Trophoblast cell (in vitro differentiated cells and primary cell): ENCODE measurements around the gene MOXD1.
A peak's percentile ranks its signal among the peaks of the same experiment; 100 is the strongest.

Experiments
- DNase-seq, 2 donors: peaks; one replicate each; pipeline ENCODE4 v3.0.0-alpha.2; 2016
- H2AFZ ChIP-seq: 2 replicates; pipeline ENCODE4 v1.6.1; 2013; ENCODE audit warnings: low read length, moderate library complexity, mild to moderate bottlenecking; ENCODE audit not compliant: insufficient read depth, poor library complexity
- H2AK5ac ChIP-seq: 2 replicates; pipeline ENCODE4 v1.6.1; 2013; ENCODE audit warnings: mild to moderate bottlenecking, low read length
- H2BK120ac ChIP-seq: 2 replicates; pipeline ENCODE4 v1.6.1; 2013; ENCODE audit warnings: low read length, mild to moderate bottlenecking, moderate library complexity; ENCODE audit not compliant: insufficient read depth, poor library complexity
- H2BK12ac ChIP-seq: 2 replicates; pipeline ENCODE4 v1.6.1; 2013; ENCODE audit warnings: mild to moderate bottlenecking, low read length, moderate library complexity
- H2BK5ac ChIP-seq: 2 replicates; pipeline ENCODE4 v1.6.1; 2013; ENCODE audit warnings: low read length, low read depth, moderate library complexity, mild to moderate bottlenecking; ENCODE audit not compliant: poor library complexity
- H3K14ac ChIP-seq: 2 replicates; pipeline ENCODE4 v1.6.1; 2013; ENCODE audit warnings: mild to moderate bottlenecking, low read length
- H3K18ac ChIP-seq: 2 replicates; pipeline ENCODE4 v1.6.1; 2013; ENCODE audit warnings: mild to moderate bottlenecking, low read length
- H3K23ac ChIP-seq: 2 replicates; pipeline ENCODE4 v1.6.1; 2013; ENCODE audit warnings: low read length
- H3K27ac ChIP-seq: 2 replicates; pipeline ENCODE4 v1.5.1; 2013; ENCODE audit warnings: low read depth, mild to moderate bottlenecking, inconsistent platforms, low read length, moderate library complexity
- H3K27me3 ChIP-seq: 2 replicates; pipeline ENCODE4 v1.6.1; 2013; ENCODE audit warnings: inconsistent platforms, mild to moderate bottlenecking, low read length, moderate library complexity; ENCODE audit not compliant: insufficient read depth
- H3K36me3 ChIP-seq, 2 experiments: 1 replicate in 1 of 2; 2 replicates in 1 of 2; pipeline ENCODE4 v1.6.1; 2013; ENCODE audit warnings: low read length in 2 of 2, mild to moderate bottlenecking in 2 of 2, moderate library complexity in 1 of 2; ENCODE audit not compliant: insufficient read depth in 2 of 2, control insufficient read depth in 1 of 2
- H3K4ac ChIP-seq: 2 replicates; pipeline ENCODE4 v1.6.1; 2013; ENCODE audit warnings: low read depth, mild to moderate bottlenecking, low read length, moderate library complexity
- H3K4me1 ChIP-seq, 2 experiments: 1 replicate in 1 of 2; 2 replicates in 1 of 2; pipeline ENCODE4 v1.6.1; 2013; ENCODE audit warnings: low read length in 2 of 2, mild to moderate bottlenecking in 2 of 2, moderate library complexity in 1 of 2; ENCODE audit not compliant: insufficient read depth in 2 of 2, control insufficient read depth in 1 of 2
- H3K4me2 ChIP-seq: 2 replicates; pipeline ENCODE4 v1.6.1; 2013; ENCODE audit warnings: inconsistent platforms, mild to moderate bottlenecking, low read length, moderate library complexity
- H3K4me3 ChIP-seq: 2 replicates; pipeline ENCODE4 v1.5.1; 2013; ENCODE audit warnings: mild to moderate bottlenecking, low read depth, low read length, inconsistent platforms
- H3K79me1 ChIP-seq: one replicate; pipeline ENCODE4 v1.6.1; 2013; ENCODE audit warnings: low read length
- H3K79me2 ChIP-seq: 2 replicates; pipeline ENCODE4 v1.6.1; 2013; ENCODE audit warnings: low read length, mild to moderate bottlenecking; ENCODE audit not compliant: control insufficient read depth, insufficient read depth, poor library complexity
- H3K9ac ChIP-seq: 2 replicates; pipeline ENCODE4 v1.6.1; 2013; ENCODE audit warnings: mild to moderate bottlenecking, low read length
- H3K9me3 ChIP-seq: 2 replicates; pipeline ENCODE4 v1.6.1; 2013; ENCODE audit warnings: low read depth, mild to moderate bottlenecking, control low read depth, inconsistent platforms, low read length; ENCODE audit not compliant: insufficient read depth
- H4K12ac ChIP-seq: 2 replicates; pipeline ENCODE4 v1.6.1; 2013; ENCODE audit warnings: low read depth, mild to moderate bottlenecking, low read length, moderate library complexity
- H4K8ac ChIP-seq: 2 replicates; pipeline ENCODE4 v1.6.1; 2013; ENCODE audit warnings: low read depth, mild to moderate bottlenecking, low read length, moderate library complexity
- H4K91ac ChIP-seq: one replicate; pipeline ENCODE4 v1.6.1; 2013; ENCODE audit warnings: low read depth, mild to moderate bottlenecking, low read length, moderate library complexity
- WGBS: extraction: QIAGEN DNeasy Blood & Tissue Kit; methylation state at CpG from one replicate; pipeline ENCODE4 v1.1.7; 2013; ENCODE audit warnings: missing lambda C conversion rate; ENCODE audit not compliant: insufficient read length, insufficient coverage; ENCODE audit errors: extremely low coverage; 5-methylcytosine and 5-hydroxymethylcytosine counted together

MOXD1 gene

DNA sequence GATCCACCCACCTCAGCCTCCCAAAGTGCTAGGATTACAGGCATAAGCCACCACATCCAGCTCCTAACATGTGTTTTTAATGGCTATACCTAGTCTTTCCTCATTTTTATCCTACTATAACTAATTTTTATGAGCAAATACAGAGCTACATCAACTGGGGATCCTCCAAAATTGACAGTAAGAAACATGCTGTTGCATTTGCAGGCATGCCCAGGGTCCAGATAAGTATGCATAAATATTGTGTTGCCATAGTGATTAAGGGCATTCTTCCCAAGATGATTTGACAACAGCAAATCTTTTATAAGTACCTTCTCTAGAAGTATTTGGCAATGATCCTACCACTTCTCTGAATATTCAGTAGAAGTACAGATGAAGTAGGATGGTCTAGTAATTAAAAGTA is 41.9 kb upstream of the MOXD1 start:
- DNase-seq: peak in 1 of 2 donors; percentile 53
- no peaks in the 10 kb centered on the region for H3K9me3 ChIP-seq
- H2BK12ac ChIP-seq: no peak overlapping the region
- H3K4me3 ChIP-seq: no peak overlapping the region
- no peak overlapping the region for H2AK5ac ChIP-seq
- H3K18ac ChIP-seq: no peak overlapping the region
- H4K8ac ChIP-seq: no peak overlapping the region
- H3K4ac ChIP-seq: no peak overlapping the region
- H3K4me2 ChIP-seq: no peak overlapping the region
- H3K36me3 ChIP-seq: no peaks in the 10 kb centered on the region
- no peak overlapping the region for H2AFZ ChIP-seq
- no peak overlapping the region for H3K23ac ChIP-seq
- H3K79me2 ChIP-seq: no peaks in the 10 kb centered on the region
- no peak overlapping the region for H3K14ac ChIP-seq
- H3K27ac ChIP-seq: no peak overlapping the region
- H4K91ac ChIP-seq: no peak overlapping the region
- H3K4me1 ChIP-seq: no peaks in the 10 kb centered on the region
- no peaks in the 10 kb centered on the region for H3K79me1 ChIP-seq
- no peak overlapping the region for H4K12ac ChIP-seq
- no peaks in the 10 kb centered on the region for H3K27me3 ChIP-seq
- no peak overlapping the region for H3K9ac ChIP-seq
- H2BK5ac ChIP-seq: no peak overlapping the region
- H2BK120ac ChIP-seq: no peak overlapping the region

DNA sequence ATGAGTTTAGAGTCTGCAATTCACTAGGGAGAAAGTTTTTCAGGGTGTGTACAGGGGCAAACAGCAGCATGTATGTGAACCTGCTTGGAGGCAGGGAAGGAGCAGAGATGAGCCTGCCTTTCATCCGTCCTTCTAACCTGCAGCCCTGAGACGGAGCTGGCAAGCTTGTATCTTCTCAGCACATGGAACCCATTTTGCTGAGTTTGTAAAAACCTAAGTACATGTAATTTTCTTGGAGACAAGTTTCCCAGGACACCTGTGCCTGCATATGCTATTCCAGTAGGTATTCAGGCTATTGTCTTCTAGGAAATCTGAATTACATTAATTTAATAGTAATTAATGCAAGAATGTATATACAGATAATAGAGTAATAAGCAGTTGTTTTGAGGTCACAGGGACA is 28.8 kb upstream of the MOXD1 start:
- Histone ChIP-seq H4K91ac (no peak overlapping the region), H2AFZ (no peak overlapping the region), H3K79me1 (no peaks in the 10 kb centered on the region), H4K8ac (no peak overlapping the region), H2BK120ac (no peak overlapping the region), H4K12ac (no peak overlapping the region), H2BK5ac (no peak overlapping the region), H3K4me3 (no peak overlapping the region), H3K4me1 (no peaks in the 10 kb centered on the region), H3K9me3 (no peaks in the 10 kb centered on the region), H3K27me3 (no peaks in the 10 kb centered on the region), H3K18ac (no peak overlapping the region), H3K9ac (no peak overlapping the region), H3K27ac (no peak overlapping the region), H3K4ac (no peak overlapping the region), H3K79me2 (no peaks in the 10 kb centered on the region), H2AK5ac (no peak overlapping the region), H3K14ac (no peak overlapping the region), H3K4me2 (no peak overlapping the region), H3K36me3 (no peaks in the 10 kb centered on the region), H3K23ac (peak overlapping the region; percentile 46), H2BK12ac (no peak overlapping the region)
- no CpG with 5 or more reads among the region's 2 CpGs for WGBS
- no peak for DNase-seq

DNA sequence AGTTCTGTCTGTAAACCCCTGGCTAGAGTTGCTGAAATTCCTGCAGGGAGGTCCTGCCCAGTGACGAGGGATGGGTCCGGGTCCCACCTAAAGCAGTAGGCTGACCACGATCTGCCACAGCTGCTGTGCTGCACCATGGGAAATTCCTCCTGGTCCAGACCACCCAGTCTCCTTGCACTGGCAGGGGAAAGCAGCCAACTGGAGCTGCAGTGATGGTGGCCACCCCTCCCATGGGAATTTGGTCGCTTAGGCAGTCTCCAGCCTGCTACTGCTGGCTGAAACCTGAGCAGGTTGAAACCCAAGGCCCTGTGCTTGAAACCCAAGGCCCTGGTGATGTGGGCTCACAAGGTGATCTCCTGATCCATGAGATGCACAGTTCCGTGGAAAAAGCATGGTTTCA is 23.9 kb upstream of the MOXD1 start:
- no peaks in the 10 kb centered on the region for H3K79me2 ChIP-seq
- WGBS: no CpG with 5 or more reads among the region's 5 CpGs

DNA sequence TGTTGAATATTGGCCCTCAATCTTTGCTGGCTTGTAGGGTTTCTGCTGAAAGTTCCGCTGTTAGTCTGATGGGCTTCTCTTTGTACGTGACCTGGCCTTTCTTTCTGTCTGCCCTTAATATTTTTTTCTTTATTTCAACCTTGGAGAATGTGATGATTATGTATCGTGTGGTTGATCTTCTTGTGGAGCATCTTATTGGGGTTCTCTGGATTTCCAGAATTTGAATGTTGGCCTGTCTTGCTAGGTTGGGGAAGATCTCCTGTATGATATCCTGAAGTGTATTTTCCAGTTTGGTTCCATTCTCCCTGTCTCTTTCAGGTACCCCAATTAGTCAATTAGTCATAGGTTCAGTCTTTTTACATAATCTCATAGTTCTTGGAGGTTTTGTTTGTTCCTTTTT is 22.6 kb upstream of the MOXD1 start:
- WGBS: no CpG with 5 or more reads among the region's 3 CpGs
- no peak overlapping the region for H2BK12ac ChIP-seq
- no peaks in the 10 kb centered on the region for H3K27me3 ChIP-seq
- no peaks in the 10 kb centered on the region for H3K79me1 ChIP-seq
- no peaks in the 10 kb centered on the region for H3K36me3 ChIP-seq
- no peak overlapping the region for H2BK5ac ChIP-seq
- H3K4me1 ChIP-seq: no peaks in the 10 kb centered on the region
- H3K4me3 ChIP-seq: no peak overlapping the region
- H3K9ac ChIP-seq: no peak overlapping the region
- no peak overlapping the region for H2AFZ ChIP-seq
- no peak for DNase-seq
- H3K18ac ChIP-seq: no peak overlapping the region
- no peak overlapping the region for H3K4me2 ChIP-seq
- no peak overlapping the region for H4K12ac ChIP-seq
- no peak overlapping the region for H2AK5ac ChIP-seq
- H3K27ac ChIP-seq: no peak overlapping the region
- H3K9me3 ChIP-seq: no peaks in the 10 kb centered on the region
- H2BK120ac ChIP-seq: no peak overlapping the region
- no peak overlapping the region for H4K91ac ChIP-seq
- no peak overlapping the region for H3K23ac ChIP-seq
- H3K4ac ChIP-seq: no peak overlapping the region
- H4K8ac ChIP-seq: no peak overlapping the region
- no peaks in the 10 kb centered on the region for H3K79me2 ChIP-seq
- H3K14ac ChIP-seq: no peak overlapping the region

More for the DNA sequence above, 23.9 kb upstream of the MOXD1 start:
- no peak for DNase-seq
- Histone ChIP-seq H3K36me3 (no peaks in the 10 kb centered on the region), H3K4me3 (no peak overlapping the region), H4K8ac (no peak overlapping the region), H3K27ac (no peak overlapping the region), H2BK5ac (no peak overlapping the region), H2BK12ac (no peak overlapping the region), H3K4ac (no peak overlapping the region), H3K4me1 (no peaks in the 10 kb centered on the region), H3K4me2 (no peak overlapping the region), H4K12ac (no peak overlapping the region), H3K9ac (no peak overlapping the region), H3K27me3 (no peaks in the 10 kb centered on the region), H2AFZ (no peak overlapping the region), H3K14ac (no peak overlapping the region), H2AK5ac (no peak overlapping the region), H3K9me3 (no peaks in the 10 kb centered on the region), H3K23ac (no peak overlapping the region), H3K79me1 (no peaks in the 10 kb centered on the region), H3K18ac (no peak overlapping the region), H2BK120ac (no peak overlapping the region), H4K91ac (no peak overlapping the region)
